Esophagus muscularis mucosa (tissue), 4 donors: Measurements from ENCODE around the gene ZNF423. TPM values are rescaled to one million over a fixed set of nuclear protein-coding genes. Genes with fewer than 3 reads are reported as not detected.

Experiments used
- DNase-seq: peaks from one replicate; pipeline ENCODE4 v3.0.0-alpha.2; 2017; ENCODE audit errors: extremely low spot score
- H3K27ac ChIP-seq, 4 donors: fragments of 200-600 bp; sonication (generic); replicated peaks in 1 of 4; 1 replicate in 3 of 4; 2 replicates in 1 of 4; pipeline ENCODE4 v1.5.1; 2016 to 2019; ENCODE audit warnings: mild to moderate bottlenecking in 1 of 4
- H3K27me3 ChIP-seq, 4 donors: fragments of 200-600 bp; sonication (generic); one replicate each; pipeline versions ENCODE4 v1.5.1 to v1.6.0; 2016 to 2019
- H3K36me3 ChIP-seq, 4 donors: fragments of 200-600 bp; sonication (generic); one replicate each; pipeline ENCODE4 v1.5.1; 2016 to 2019
- H3K4me1 ChIP-seq, 4 donors: fragments of 200-600 bp; sonication (generic); one replicate each; pipeline ENCODE4 v1.5.1; 2016 to 2019
- H3K4me3 ChIP-seq, 4 donors: fragments of 200-600 bp; sonication (generic); 1 replicate in 2 of 4; 2 replicates in 2 of 4; pipeline ENCODE4 v1.5.1; 2016 to 2019; ENCODE audit warnings: mild to moderate bottlenecking in 4 of 4, moderate library complexity in 1 of 4
- H3K9me3 ChIP-seq, 4 donors: fragments of 200-600 bp; sonication (generic); 1 replicate in 3 of 4; 2 replicates in 1 of 4; pipeline ENCODE4 v1.5.1; 2016 to 2019
- CTCF ChIP-seq, 3 experiments: fragments of 200-600 bp in 2 of 3; fragments of 450-650 bp in 1 of 3; sonication (generic) in 2 of 3; IDR thresholded peaks; one replicate each; pipeline ENCODE4 v1.5.1; 2017 to 2019; ENCODE audit warnings: antibody characterized with exemption in 3 of 3, mild to moderate bottlenecking in 2 of 3, moderate library complexity in 1 of 3
- EP300 ChIP-seq: sonication (generic); formaldehyde crosslinking; IDR thresholded peaks from one replicate; pipeline ENCODE4 v1.6.1; 2017; ENCODE audit warnings: antibody characterized with exemption
- POLR2A ChIP-seq: fragments of 450-650 bp; IDR thresholded peaks from one replicate; pipeline ENCODE4 v1.6.1; 2017; ENCODE audit warnings: antibody characterized with exemption, moderate library complexity, mild to moderate bottlenecking, low read depth
- POLR2AphosphoS5 ChIP-seq, 2 donors: sonication (generic); formaldehyde crosslinking; IDR thresholded peaks; one replicate each; pipeline ENCODE4 v1.6.1; 2017; ENCODE audit warnings: antibody characterized with exemption in 2 of 2
- WGBS: methylation state at CpG from one replicate; pipeline ENCODE4 v1.1.5; 2018; 5-methylcytosine and 5-hydroxymethylcytosine counted together
- intact Hi-C: fragments of 100-400 bp; cut with DNase I; formaldehyde crosslinking; loops from one replicate; pipeline ENCODE4 v1.15.1; 2023
- total RNA-seq, 4 donors: library from RNA; depleted of rRNA; stranded (reverse); fragments of >200 nt; gene quantifications; one replicate each; pipeline versions ENCODE4 v1.1.0 to v1.2.1, GENCODE V29; 2016

Gene ZNF423
- total RNA-seq, 4 donors from 2014 or later, result 8.7 to 22.5 (median 10.3) TPM

GRCh38 chr16:49489686-49490320 lies 366.1 kb downstream of the ZNF423 start:
- no peaks in the 10 kb centered on the region for H3K27me3 ChIP-seq
- intact Hi-C loops, result loop anchor here (5.0 kb wide), 4 partner anchors 83 to 367 kb away; partner anchors contain the start of gene ZNF423
- H3K27ac ChIP-seq, result no peak overlapping the region
- WGBS, result 87% methylated on average over 4 of the region's 7 CpGs
- H3K4me3 ChIP-seq, result no peak overlapping the region
- H3K4me1 ChIP-seq, result peaks cover 11 to 23% (median 14%) of the 10 kb centered on the region in 4 donors
- DNase-seq, result no peak
- no peaks in the 10 kb centered on the region for H3K9me3 ChIP-seq
- H3K36me3 ChIP-seq, result peaks cover 0 to 8% (median 0%) of the 10 kb centered on the region in 4 donors
- TF ChIP-seq POLR2A, result no peak
- TF ChIP-seq EP300, result no peak
- TF ChIP-seq POLR2AphosphoS5 (IDR thresholded peaks at IDR 0.05), result no peak
- no peak for TF ChIP-seq CTCF (IDR thresholded peaks at IDR 0.05)

- intact Hi-C loops, result no loop called here
- Histone ChIP-seq H3K36me3 (peaks cover 0 to 8% (median 0%) of the 10 kb centered on the region in 4 donors), H3K4me3 (no peak overlapping the region), H3K27ac (no peak overlapping the region), H3K4me1 (peaks cover 16 to 27% (median 20%) of the 10 kb centered on the region in 4 donors), H3K27me3 (no peaks in the 10 kb centered on the region), H3K9me3 (no peaks in the 10 kb centered on the region)
- TF ChIP-seq POLR2A (no peak), POLR2AphosphoS5 (IDR thresholded peaks at IDR 0.05) (no peak), CTCF (IDR thresholded peaks at IDR 0.05) (no peak), EP300 (no peak)
- DNase-seq, result no peak
- WGBS, result 92% methylated on average over 17 of the region's 21 CpGs
Measured at GRCh38 chr16:49488740-49489525, 367.0 kb downstream of the ZNF423 start.

- 84% methylated on average over 4 of the region's 4 CpGs for WGBS
- DNase-seq, result no peak
- intact Hi-C loops, result no loop called here
- Histone ChIP-seq H3K9me3 (no peaks in the 10 kb centered on the region), H3K4me1 (peaks cover 21 to 32% (median 25%) of the 10 kb centered on the region in 4 donors), H3K27me3 (no peaks in the 10 kb centered on the region), H3K4me3 (no peak overlapping the region), H3K36me3 (peaks cover 0 to 8% (median 0%) of the 10 kb centered on the region in 4 donors), H3K27ac (no peak overlapping the region)
- no peak for TF ChIP-seq POLR2AphosphoS5 (IDR thresholded peaks at IDR 0.05)
- no peak for TF ChIP-seq CTCF (IDR thresholded peaks at IDR 0.05)
- TF ChIP-seq EP300, result no peak
- no peak for TF ChIP-seq POLR2A
Measured at GRCh38 chr16:49488336-49488735, 367.6 kb downstream of the ZNF423 start.

GRCh38 chr16:49487746-49488145 lies 368.2 kb downstream of the ZNF423 start:
- TF ChIP-seq POLR2A (no peak), EP300 (no peak), POLR2AphosphoS5 (IDR thresholded peaks at IDR 0.05) (no peak), CTCF (IDR thresholded peaks at IDR 0.05) (no peak)
- no peak overlapping the region for H3K4me3 ChIP-seq
- no peak overlapping the region for H3K27ac ChIP-seq
- H3K9me3 ChIP-seq, result no peaks in the 10 kb centered on the region
- peaks cover 21 to 30% (median 25%) of the 10 kb centered on the region in 4 donors for H3K4me1 ChIP-seq
- DNase-seq, result no peak
- WGBS, result 89% methylated on average over 4 of the region's 4 CpGs
- intact Hi-C loops, result no loop called here
- H3K36me3 ChIP-seq, result peaks cover 0 to 8% (median 0%) of the 10 kb centered on the region in 4 donors
- no peaks in the 10 kb centered on the region for H3K27me3 ChIP-seq
